ENCODE data around the gene EFEMP2.

EFEMP2 gene

DNA sequence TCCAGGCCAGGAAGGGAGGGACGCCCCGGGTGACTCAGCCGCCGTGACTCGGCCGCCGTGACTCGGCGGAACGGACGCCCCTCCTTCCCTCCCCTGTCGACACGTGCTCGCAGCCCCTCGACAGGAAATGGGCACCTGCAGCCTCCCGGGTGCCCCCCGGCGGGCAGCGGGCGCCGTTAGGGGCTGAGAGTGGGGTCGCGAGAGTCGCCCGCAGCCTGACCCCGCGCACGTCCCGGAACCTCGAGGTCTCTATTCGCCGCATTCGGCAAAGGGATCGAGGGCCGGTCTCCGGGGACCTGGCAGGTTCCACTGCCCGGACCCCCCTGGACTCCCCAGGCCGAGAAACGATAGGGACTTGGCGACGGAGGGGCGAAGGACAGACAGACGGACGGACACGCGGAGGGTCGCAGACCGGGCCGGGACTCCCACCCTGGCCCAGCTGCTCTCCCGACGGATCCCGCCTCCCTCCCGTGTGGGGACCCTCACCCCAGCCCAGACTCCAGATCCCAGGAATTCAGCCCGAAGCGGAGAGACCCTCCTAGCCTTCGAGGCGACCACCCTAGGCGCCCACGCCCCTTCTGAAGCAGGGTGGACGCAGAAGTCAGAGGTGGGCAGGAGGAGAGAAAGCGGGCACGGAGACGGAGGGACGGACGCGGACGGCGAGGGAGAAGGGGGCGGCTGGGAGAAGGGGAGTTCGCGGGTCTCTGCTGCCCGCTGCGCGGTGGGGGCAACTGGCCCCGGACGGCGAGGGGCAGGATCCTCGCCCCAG is 26.9 kb upstream of the EFEMP2 start:
- DNase-seq (ENCODE audit: low read depth) = peak; percentile 91
- TF ChIP-seq MYC (IDR thresholded peaks at IDR 0.05; ENCODE audit: low read depth, low read length) (peak; percentile 98), POLR2A (IDR thresholded peaks at IDR 0.05; ENCODE audit: extremely low read depth, insufficient read length) (peak; percentile 37)
- TF ChIP-seq, protein P1, sequence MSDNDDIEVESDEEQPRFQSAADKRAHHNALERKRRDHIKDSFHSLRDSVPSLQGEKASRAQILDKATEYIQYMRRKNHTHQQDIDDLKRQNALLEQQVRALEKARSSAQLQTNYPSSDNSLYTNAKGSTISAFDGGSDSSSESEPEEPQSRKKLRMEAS (IDR thresholded peaks at IDR 0.05; ENCODE audit: low read depth, low read length) = peak; percentile 98
- TF ChIP-seq, protein P2, sequence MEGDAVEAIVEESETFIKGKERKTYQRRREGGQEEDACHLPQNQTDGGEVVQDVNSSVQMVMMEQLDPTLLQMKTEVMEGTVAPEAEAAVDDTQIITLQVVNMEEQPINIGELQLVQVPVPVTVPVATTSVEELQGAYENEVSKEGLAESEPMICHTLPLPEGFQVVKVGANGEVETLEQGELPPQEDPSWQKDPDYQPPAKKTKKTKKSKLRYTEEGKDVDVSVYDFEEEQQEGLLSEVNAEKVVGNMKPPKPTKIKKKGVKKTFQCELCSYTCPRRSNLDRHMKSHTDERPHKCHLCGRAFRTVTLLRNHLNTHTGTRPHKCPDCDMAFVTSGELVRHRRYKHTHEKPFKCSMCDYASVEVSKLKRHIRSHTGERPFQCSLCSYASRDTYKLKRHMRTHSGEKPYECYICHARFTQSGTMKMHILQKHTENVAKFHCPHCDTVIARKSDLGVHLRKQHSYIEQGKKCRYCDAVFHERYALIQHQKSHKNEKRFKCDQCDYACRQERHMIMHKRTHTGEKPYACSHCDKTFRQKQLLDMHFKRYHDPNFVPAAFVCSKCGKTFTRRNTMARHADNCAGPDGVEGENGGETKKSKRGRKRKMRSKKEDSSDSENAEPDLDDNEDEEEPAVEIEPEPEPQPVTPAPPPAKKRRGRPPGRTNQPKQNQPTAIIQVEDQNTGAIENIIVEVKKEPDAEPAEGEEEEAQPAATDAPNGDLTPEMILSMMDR (IDR thresholded peaks at IDR 0.05; ENCODE audit: low read depth, low read length) = no peak
- H3K4me3 ChIP-seq (ENCODE audit: low read depth, low read length) = peak overlapping the region; percentile 90

DNA sequence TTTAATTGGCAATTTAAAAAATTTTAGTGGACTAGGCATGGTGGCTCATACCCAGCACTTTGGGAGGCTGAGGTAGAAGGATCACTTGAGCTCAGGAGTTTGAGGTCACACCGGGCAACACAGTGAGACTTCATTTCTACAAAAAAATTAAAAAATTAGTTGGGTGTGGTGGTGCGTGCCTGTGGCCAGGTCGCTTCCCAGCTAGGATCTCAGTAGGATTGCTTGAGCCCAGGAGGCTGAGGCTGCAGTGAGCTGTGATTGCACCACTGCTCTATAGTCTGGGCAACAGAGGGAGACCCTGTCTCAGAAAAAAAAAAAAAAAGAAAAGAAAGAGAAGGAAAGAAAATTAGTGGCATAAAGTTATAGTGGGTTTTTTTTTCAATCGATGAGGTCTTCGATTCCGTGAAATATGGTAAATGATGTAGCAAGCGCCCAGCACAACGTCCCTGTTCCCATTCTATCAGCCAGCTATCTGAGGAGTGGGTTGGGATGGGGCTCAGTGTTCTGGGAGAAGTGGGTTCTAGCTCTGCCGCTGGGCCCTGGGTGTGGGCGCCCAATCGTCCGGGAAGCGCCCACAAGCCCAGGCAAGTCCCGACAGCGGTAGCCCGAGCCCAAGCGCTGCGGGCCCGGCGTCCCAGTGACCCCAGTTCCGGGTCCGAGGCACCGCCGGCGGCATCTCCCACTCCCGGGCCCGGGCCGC is 26.2 kb upstream of the EFEMP2 start:
- DNase-seq (ENCODE audit: low read depth) = no peak
- TF ChIP-seq, protein P1 (IDR thresholded peaks at IDR 0.05; ENCODE audit: low read depth, low read length) = no peak
- TF ChIP-seq, protein P2 (IDR thresholded peaks at IDR 0.05; ENCODE audit: low read depth, low read length) = no peak
- TF ChIP-seq POLR2A (IDR thresholded peaks at IDR 0.05; ENCODE audit: extremely low read depth, insufficient read length) (no peak), MYC (IDR thresholded peaks at IDR 0.05; ENCODE audit: low read depth, low read length) (no peak)
- H3K4me3 ChIP-seq (ENCODE audit: low read depth, low read length) = peak overlapping the region; percentile 90

DNA sequence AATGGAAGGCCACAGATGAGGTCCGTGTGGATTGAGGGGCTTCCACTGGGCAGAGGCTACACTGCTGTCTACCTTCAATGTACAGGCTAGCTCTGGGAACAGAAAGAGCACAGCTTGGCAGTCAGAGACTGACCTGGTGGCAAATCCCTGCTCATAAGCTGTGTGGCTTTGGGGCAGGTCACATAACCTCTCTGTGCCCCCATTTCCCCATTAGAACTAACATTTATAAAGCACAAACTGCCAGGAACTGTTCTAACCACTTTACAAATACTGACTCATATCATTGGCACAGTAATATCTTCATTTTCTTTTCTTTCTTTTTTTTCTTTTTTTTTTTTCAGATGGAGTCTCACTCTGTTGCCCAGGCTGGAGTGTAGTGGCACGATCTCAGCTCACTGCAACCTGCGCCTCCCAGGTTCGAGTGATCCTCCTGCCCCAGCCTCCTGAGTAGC is 24.4 kb upstream of the EFEMP2 start:
- no peak for DNase-seq (ENCODE audit: low read depth)

DNA sequence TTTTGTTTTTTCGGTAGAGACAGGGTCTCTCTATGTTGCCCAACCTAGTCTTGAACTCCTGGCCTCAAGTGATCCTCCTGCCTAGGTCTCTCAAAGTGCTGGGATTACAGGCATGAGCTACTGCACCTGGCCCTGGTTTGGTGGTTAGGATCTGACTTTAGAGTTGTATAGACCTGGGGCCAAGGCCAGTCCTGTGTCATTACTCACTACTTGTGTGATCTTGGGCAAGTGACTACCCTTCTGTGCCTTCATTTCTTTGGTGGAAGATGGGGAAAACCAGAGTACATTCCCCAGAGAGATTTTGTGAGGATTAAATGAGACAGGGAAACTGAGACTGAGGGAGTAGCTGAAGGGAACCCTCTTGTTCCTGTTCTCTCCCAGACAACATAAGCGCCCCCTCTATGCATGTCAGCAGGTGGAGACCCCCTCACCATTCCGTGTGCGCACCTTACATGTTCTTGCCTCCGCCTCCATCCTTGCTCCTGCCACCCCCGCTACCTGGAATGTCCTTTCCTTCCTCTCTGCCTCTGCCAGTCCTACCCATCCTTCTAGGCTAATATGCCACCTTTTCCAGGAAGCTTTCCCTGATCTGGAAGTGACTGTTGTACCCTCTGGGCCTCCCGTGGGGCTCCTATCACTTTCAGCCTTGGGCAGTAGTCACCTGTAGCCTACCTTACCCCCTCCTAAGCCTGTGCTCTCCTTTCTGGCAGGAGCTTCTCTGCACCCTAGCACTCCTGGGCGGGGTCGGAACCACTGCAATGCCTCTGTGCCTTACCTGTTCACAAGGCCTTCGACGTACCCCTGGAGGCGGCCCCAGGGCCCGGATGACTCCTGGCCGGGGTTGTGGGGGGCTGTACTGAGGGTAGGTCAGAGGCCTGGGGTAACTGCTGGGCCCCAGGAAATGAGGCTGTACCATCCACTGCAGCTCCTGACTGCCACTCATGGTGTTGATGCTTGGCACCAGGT is 23.7 kb upstream of the EFEMP2 start:
- TF ChIP-seq MYC (IDR thresholded peaks at IDR 0.05; ENCODE audit: low read depth, low read length) (no peak), POLR2A (IDR thresholded peaks at IDR 0.05; ENCODE audit: extremely low read depth, insufficient read length) (no peak)
- TF ChIP-seq, protein P1 (IDR thresholded peaks at IDR 0.05; ENCODE audit: low read depth, low read length) = no peak
- TF ChIP-seq, protein P2 (IDR thresholded peaks at IDR 0.05; ENCODE audit: low read depth, low read length) = no peak
- no peak for DNase-seq (ENCODE audit: low read depth)
- no peak overlapping the region for H3K4me3 ChIP-seq (ENCODE audit: low read depth, low read length)

More for the DNA sequence above, 24.4 kb upstream of the EFEMP2 start:
- TF ChIP-seq POLR2A (IDR thresholded peaks at IDR 0.05; ENCODE audit: extremely low read depth, insufficient read length) (no peak), MYC (IDR thresholded peaks at IDR 0.05; ENCODE audit: low read depth, low read length) (no peak)
- TF ChIP-seq, protein P2 (IDR thresholded peaks at IDR 0.05; ENCODE audit: low read depth, low read length) = no peak
- TF ChIP-seq, protein P1 (IDR thresholded peaks at IDR 0.05; ENCODE audit: low read depth, low read length) = no peak
- H3K4me3 ChIP-seq (ENCODE audit: low read depth, low read length) = no peak overlapping the region

DNA sequence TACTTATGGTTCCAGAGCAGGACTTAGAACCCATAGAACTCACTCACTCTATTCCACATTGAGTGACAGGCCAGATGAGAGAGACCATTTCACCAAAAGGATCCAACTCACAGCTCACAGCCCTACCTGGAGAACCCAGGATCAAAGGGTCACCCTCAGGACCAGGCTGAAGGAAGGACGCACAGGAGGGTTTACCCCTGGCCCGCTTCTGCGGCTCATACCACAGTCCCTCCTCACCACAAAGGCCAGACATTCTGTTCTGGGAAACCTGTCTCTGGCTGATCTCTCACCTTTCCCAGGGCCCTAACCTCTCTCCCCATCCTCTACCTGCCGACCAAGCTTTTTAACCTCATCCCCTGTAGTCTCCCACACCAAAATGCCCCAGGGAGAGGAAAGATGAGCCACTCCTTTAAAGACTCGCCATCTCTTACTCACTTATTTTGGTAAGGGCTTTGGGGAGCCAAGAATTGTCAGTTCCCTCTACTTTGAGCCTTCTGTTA is 22.9 kb upstream of the EFEMP2 start:
- TF ChIP-seq, protein P1 (IDR thresholded peaks at IDR 0.05; ENCODE audit: low read depth, low read length) = no peak
- TF ChIP-seq POLR2A (IDR thresholded peaks at IDR 0.05; ENCODE audit: extremely low read depth, insufficient read length) = no peak
- TF ChIP-seq, protein P2 (IDR thresholded peaks at IDR 0.05; ENCODE audit: low read depth, low read length) = no peak
- no peak for TF ChIP-seq MYC (IDR thresholded peaks at IDR 0.05; ENCODE audit: low read depth, low read length)
- DNase-seq (ENCODE audit: low read depth) = no peak
- H3K4me3 ChIP-seq (ENCODE audit: low read depth, low read length) = no peak overlapping the region

All from NB4 (cell line).